ENCODE results near the gene CLDN7.
A peak's percentile ranks its signal among the peaks of the same experiment; 100 is the strongest.

CLDN7 gene

GRCh38 chr17:7235693-7236665 is 26.3 kb downstream of the CLDN7 start:
- DNase-seq: no peak

DNA sequence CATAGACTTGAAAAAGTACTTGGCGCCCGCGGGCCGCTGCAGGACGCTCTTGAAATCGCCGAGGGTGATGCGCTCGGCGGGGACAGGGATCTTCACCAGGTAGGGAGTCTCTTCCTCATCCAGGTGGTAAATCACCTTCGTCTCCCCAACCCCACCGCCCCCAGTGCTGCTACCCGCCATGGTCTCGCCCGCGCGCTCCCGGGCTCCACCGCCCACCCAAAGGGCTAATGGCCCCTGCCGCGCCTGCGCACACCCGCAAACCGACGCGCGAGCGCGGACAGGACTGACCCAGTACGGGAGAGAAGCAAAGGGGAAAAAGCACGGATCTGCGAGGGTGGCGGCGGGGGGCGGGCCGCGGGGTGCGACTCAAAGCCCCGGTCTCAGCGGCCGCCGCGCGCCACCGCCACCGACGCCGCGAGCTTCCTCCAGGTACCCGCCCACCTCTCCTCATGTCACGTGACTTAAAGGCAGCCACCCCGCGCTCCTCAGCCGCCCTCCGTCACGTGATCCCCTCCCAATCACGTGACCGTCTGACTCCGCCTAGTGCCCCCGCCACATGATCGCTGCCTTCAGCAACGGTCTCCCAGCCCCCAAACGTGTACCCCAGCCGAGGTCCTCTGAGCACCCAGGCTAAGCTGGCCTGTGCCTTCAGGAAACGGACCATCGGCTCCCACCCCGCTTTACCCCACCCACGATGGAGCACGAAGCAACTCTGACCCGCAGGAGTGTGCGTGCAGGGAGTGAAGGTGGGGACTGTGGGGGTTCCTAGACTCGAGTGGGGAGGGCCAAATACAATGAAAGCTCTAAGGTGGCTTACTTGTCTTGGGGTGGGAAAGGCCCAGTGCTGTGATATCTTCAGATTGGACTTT is 28.0 kb downstream of the CLDN7 start, which contains the start of gene DVL2:
TSS of gene DVL2 (minus strand) at position 435 of the 869 bp plus-strand sequence. CDS start at position 180, 255 bp downstream.
- DNase-seq: peak; percentile 78

- no peak for DNase-seq
These were observed 28.6 kb downstream of the CLDN7 start for GRCh38 chr17:7233701-7234082.

DNA sequence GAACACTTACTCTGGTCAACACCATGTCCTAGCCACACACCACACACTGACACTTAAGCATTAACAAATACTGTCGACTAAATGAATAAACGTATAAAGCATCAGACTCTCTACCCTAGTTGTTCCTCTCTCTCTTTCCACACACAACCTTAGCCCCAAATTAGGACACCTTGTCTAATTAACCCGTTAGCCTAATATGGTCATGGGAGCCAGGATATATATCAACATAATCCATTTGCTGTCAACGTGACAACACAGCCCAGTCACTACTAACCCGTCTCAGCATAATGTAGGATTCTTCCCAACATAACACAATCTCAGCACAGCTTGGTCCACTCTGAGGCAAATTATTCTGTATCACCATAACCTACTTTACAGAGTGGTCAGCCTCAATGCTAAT is 30.2 kb downstream of the CLDN7 start:
- no peak for DNase-seq

- no peak for DNase-seq
These were observed 32.8 kb downstream of the CLDN7 start for GRCh38 chr17:7229504-7229903.

DNA sequence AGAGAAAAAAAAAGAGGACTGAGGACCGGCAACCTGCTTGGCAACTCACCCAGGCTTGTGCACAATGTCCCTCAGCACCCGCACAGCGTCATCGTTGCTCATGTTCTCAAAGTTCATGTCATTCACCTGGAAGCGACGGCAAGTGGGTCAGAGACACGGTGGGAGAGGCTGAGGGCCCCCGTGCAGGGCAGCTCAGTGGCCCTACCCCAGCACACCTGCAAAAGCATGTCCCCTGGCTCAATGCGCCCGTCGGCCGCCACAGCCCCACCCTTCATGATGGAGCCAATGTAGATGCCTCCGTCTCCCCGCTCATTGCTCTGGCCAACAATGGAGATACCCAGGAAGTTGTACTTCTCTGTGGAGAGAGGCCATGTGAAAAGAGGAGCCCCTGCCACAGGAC is 33.4 kb downstream of the CLDN7 start:
- DNase-seq: no peak

- no peak for DNase-seq
These were observed 35.3 kb downstream of the CLDN7 start for GRCh38 chr17:7226721-7227710.

GRCh38 chr17:7225711-7226331 is 36.5 kb downstream of the CLDN7 start:
- no peak for DNase-seq

DNA sequence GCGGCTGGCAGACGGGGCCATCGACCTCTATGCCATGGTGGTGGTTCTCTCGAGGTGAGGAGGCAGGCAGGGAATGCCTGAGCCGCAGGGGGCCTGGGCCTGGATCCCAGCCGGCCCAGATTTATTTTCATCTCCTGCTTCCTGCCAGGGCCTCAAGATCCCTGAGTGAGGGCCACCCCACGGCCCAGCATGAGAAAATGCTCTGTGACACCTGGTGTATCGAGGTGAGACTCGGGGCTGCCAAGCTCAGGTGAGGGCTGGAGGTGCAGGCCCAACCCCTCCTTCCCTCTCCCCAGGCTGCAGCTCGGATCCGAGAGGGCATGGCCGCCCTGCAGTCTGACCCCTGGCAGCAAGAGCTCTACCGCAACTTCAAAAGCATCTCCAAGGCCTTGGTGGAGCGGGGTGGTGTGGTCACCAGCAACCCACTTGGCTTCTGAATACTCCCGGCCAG is 37.6 kb downstream of the CLDN7 start:
- no peak for DNase-seq

- DNase-seq: no peak
These were observed 38.2 kb downstream of the CLDN7 start for GRCh38 chr17:7224110-7224509.

GRCh38 chr17:7223375-7223774 is 38.9 kb downstream of the CLDN7 start:
- DNase-seq: no peak

- DNase-seq: no peak
These were observed 39.3 kb downstream of the CLDN7 start for GRCh38 chr17:7222972-7223292.

GRCh38 chr17:7222093-7222971 is 39.9 kb downstream of the CLDN7 start:
- no peak for DNase-seq

GRCh38 chr17:7221278-7222092 is 40.8 kb downstream of the CLDN7 start:
- no peak for DNase-seq

DNA sequence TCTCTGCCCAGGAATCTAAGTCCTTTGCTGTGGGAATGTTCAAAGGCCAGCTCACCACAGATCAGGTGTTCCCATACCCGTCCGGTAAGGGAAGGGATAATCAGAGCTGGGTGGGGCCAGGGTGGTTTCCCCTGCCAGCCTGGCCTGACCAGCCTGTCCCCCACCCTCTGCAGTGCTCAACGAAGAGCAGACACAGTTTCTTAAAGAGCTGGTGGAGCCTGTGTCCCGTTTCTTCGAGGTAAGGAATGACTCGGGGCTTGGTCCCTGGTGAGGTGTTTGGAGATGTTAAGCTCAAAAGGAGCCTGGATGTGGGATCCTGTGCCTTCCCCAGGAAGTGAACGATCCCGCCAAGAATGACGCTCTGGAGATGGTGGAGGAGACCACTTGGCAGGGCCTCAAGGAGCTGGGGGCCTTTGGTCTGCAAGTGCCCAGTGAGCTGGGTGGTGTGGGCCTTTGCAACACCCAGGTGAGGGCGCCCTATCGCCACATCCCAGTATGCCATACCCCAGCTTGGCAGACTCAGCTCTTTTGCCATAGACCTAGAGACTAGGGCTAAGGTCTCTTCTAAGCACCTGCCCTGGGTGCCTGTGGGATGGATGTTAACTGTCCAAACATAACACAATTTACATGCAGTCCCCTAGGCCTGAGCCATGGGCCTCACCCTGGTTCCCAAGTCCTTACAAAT is 41.5 kb downstream of the CLDN7 start:
- DNase-seq: peak; percentile 15

DNA sequence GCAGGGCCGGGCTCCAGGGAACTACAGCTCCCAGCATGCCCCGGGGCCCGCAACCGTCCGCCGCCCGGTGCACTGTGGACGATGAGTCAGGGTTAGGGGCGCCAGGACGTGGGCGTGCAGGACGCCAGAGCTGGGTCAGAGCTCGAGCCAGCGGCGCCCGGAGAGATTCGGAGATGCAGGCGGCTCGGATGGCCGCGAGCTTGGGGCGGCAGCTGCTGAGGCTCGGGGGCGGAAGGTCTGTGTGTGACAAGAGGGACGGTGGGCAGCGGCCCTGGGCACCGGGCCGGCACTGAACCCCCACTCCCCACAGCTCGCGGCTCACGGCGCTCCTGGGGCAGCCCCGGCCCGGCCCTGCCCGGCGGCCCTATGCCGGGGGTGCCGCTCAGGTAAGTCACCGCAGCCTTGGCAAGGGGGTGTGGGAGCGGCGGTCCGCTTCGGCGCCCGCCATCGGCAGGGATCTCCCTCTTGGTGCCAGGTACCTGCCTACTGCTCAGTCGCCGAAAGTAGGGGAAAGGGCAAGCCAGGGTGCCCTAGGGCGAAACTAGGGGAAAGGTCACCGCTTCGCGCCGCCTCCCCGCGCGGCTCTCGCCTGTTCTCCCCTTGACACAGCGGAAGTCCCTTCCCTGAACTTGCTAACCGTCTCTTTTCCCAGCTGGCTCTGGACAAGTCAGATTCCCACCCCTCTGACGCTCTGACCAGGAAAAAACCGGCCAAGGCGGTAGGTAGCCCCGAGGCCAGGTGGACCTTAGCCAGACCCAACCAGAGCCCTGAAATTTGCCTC is 42.3 kb downstream of the CLDN7 start, which contains the start of the genes ACADVL and DLG4:
TSS of gene ACADVL (plus strand) at position 127 of the 781 bp plus-strand sequence. CDS start at position 174, 47 bp downstream.
TSS of gene DLG4 (minus strand) at position 25 of the 781 bp plus-strand sequence.
- no peak for DNase-seq

DNA sequence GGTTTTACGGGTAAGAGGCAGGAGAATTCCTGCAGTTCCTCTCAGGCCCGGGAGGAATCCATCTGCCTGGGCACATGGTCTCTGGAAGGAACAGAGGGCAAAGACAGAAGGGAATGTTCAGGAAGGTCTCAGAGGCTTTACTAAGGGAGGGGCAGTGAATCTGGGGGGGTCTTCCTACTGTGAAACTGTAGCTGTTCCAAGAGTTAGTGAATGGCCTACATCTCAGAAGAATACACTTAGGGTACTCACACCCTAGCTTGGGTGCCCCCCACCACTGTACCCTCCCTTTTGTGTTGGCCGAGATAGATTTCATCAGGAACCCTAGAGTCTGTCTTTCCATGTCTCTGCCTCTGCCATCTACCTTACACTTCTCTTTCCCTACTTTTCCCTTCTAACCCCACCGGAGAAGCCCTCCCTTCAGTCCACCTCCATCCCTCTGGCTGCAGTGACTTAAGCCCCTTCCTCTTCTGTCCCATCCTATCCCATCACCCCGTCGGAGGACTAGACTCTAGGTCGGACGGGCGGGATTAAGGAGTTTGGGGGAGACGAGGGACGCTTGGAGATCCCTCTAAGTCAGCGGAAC is 43.0 kb downstream of the CLDN7 start:
- DNase-seq: no peak

DNA sequence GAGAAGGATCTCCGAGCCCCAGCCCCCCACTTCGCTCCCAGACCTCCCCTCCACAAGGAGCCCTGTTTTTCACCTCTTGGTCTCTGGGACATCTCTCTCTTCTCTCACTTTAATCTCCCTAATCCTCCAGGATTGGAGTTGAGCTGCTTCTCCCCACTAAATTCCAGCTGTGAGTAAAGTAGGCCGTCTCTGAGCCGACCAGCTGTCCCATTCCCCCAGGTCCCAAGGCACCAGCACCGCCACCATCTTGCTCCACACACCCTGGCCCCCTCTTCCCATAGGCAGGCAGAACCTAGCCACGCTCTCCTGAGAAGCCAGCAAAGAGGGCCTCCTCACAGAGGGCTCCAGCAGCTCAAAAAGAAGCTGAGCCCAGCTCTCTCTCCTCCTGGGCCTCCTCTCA is 43.5 kb downstream of the CLDN7 start:
- no peak for DNase-seq

Measured in NCI-H2029 (cell line).